Psoas muscle (tissue), 8 donors: ENCODE measurements around the gene CETP. TPM values are rescaled to one million over a fixed set of nuclear protein-coding genes. Genes with fewer than 3 reads are reported as not detected.

ENCODE experiments used
- ATAC-seq, 4 donors: fragments of 200-7000 bp; cut with Tn5 transposase; one replicate each; pipeline ENCODE4 v1.9.1; 2020; ENCODE audit warnings: moderate library complexity in 3 of 4, mild to moderate bottlenecking in 2 of 4
- DNase-seq, 2 donors: peaks; one replicate each; pipeline ENCODE4 v3.0.0-alpha.2; 2020
- H3K27ac ChIP-seq: fragments of 200-600 bp; one replicate; pipeline ENCODE4 v1.8.0; 2022
- H3K27me3 ChIP-seq, 3 donors: fragments of 200-600 bp in 1 of 3; one replicate each; pipeline versions ENCODE4 v1.6.1 to v1.8.0; 2013 to 2022; ENCODE audit warnings: low read length in 2 of 3, mild to moderate bottlenecking in 2 of 3, moderate library complexity in 1 of 3; ENCODE audit not compliant: insufficient read depth in 3 of 3
- H3K36me3 ChIP-seq, 2 donors: fragments of 200-600 bp in 1 of 2; one replicate each; pipeline versions ENCODE4 v1.6.1 to v1.8.0; 2013 to 2022; ENCODE audit warnings: low read depth in 1 of 2, mild to moderate bottlenecking in 1 of 2, moderate library complexity in 1 of 2; ENCODE audit not compliant: insufficient read depth in 1 of 2
- H3K4me1 ChIP-seq: fragments of 200-600 bp; one replicate; pipeline ENCODE4 v1.8.0; 2022
- H3K4me3 ChIP-seq: fragments of 200-600 bp; one replicate; pipeline ENCODE4 v1.8.0; 2022; ENCODE audit warnings: mild to moderate bottlenecking
- H3K9me3 ChIP-seq: fragments of 200-600 bp; one replicate; pipeline ENCODE4 v1.8.0; 2022
- WGBS, 3 donors: extraction: QIAGEN DNeasy Blood & Tissue Kit; methylation state at CpG; one replicate each; pipeline versions ENCODE4 v1.1.6 to v1.1.7; 2013; 5-methylcytosine and 5-hydroxymethylcytosine counted together
- intact Hi-C, 2 donors: fragments of 100-400 bp; cut with DNase I; formaldehyde crosslinking; loops; one replicate each; pipeline versions ENCODE4 v1.11.0 to v1.14.2; 2022
- polyA plus RNA-seq, 3 donors: library from polyadenylated mRNA; stranded (reverse); fragments of 200-250 nt; gene quantifications; one replicate each; pipeline ENCODE4 v1.2.3, GENCODE V29; 2013
- total RNA-seq, 4 donors: library from RNA; stranded (reverse); fragmentation: NEBNext Ultra II Directional in 2 of 4; extraction: Animal tissue kit (Norgen Biotek cat#: 25700) in 2 of 4; gene quantifications; one replicate each; pipeline versions ENCODE4 v1.2.1 to v1.2.4, GENCODE V29; 2021 to 2023
- TF ChIP-seq, protein P1 (sequence below): fragments of 200-600 bp; IDR thresholded peaks from one replicate; pipeline ENCODE4 v1.8.0; 2022; ENCODE audit warnings: antibody characterized with exemption
- donor health status: healthy with polysubstance abuse.
- donor health status: DM: no; HTN: no; CAD: no; lungs with moderate emphysema.
- donor health status: Bipolar disorder and iron deficiency.
- donor health status: healthy.
- donor health status: DM: yes; HTN: yes; CAD: no.
- donor health status: DM: no; HTN: no; CAD: no.
- donor health status: DM: no; HTN: no; CAD: no.
- donor health status: DM: yes; HTN: yes; CAD: no.

CETP gene
- total and polyA plus RNA-seq, 7 donors: 0.05 to 0.67 (median 0.17) TPM; not detected in 2

DNA sequence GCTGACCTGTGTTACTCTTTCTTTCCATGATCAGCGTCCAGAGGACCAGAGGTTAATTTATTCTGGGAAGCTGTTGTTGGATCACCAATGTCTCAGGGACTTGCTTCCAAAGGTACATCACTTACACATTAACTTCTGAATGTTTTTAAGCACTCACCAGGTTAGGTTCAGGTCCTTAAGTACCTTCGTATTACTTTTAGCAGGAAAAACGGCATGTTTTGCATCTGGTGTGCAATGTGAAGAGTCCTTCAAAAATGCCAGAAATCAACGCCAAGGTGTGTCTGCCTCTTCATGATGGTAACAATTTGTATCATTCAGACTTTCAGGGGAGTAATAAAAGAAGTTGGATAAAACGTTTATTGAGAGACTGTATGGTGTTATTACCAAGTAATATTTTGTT is 26.5 kb upstream of the CETP start:
- Histone ChIP-seq H3K36me3 (peaks cover 13 to 55% of the 10 kb centered on the region in 2 donors), H3K4me3 (peak overlapping the region; percentile 92), H3K4me1 (peaks cover 36% of the 10 kb centered on the region), H3K27me3 (no peaks in the 10 kb centered on the region), H3K27ac (peak overlapping the region; percentile 99), H3K9me3 (no peaks in the 10 kb centered on the region)
- intact Hi-C loops: no loop called here
- ATAC-seq: no peak
- TF ChIP-seq, protein P1, sequence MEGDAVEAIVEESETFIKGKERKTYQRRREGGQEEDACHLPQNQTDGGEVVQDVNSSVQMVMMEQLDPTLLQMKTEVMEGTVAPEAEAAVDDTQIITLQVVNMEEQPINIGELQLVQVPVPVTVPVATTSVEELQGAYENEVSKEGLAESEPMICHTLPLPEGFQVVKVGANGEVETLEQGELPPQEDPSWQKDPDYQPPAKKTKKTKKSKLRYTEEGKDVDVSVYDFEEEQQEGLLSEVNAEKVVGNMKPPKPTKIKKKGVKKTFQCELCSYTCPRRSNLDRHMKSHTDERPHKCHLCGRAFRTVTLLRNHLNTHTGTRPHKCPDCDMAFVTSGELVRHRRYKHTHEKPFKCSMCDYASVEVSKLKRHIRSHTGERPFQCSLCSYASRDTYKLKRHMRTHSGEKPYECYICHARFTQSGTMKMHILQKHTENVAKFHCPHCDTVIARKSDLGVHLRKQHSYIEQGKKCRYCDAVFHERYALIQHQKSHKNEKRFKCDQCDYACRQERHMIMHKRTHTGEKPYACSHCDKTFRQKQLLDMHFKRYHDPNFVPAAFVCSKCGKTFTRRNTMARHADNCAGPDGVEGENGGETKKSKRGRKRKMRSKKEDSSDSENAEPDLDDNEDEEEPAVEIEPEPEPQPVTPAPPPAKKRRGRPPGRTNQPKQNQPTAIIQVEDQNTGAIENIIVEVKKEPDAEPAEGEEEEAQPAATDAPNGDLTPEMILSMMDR: no peak
- 26 to 34% (median 28%) methylated on average over 5 of the region's 5 CpGs for WGBS, 3 donors
- no peak for DNase-seq

DNA sequence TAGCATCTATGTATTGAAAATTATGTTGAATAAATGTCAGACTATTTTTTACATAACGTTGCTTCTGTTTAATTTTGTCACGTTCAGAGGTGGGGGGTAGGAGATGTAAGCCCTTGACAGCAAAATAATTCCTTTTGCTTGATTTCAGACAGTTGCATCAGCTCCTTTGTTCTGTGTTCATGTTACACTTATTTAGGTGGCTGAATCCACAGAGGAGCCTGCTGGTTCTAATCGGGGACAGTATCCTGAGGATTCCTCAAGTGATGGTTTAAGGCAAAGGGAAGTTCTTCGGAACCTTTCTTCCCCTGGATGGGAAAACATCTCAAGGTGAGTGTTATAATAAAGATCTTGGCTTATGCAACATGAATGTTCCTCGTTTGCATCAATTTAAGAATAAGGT is 25.3 kb upstream of the CETP start:
- DNase-seq (no peak), ATAC-seq (no peak)
- 46 to 55% (median 47%) methylated on average over 5 of the region's 5 CpGs for WGBS, 3 donors
- peaks cover 32% of the 10 kb centered on the region for H3K4me1 ChIP-seq
- H3K4me3 ChIP-seq: no peak overlapping the region
- H3K9me3 ChIP-seq: no peaks in the 10 kb centered on the region
- TF ChIP-seq, protein P1: no peak
- intact Hi-C loops: no loop called here
- no peaks in the 10 kb centered on the region for H3K27me3 ChIP-seq
- no peak overlapping the region for H3K27ac ChIP-seq
- H3K36me3 ChIP-seq: peaks cover 15 to 68% of the 10 kb centered on the region in 2 donors

DNA sequence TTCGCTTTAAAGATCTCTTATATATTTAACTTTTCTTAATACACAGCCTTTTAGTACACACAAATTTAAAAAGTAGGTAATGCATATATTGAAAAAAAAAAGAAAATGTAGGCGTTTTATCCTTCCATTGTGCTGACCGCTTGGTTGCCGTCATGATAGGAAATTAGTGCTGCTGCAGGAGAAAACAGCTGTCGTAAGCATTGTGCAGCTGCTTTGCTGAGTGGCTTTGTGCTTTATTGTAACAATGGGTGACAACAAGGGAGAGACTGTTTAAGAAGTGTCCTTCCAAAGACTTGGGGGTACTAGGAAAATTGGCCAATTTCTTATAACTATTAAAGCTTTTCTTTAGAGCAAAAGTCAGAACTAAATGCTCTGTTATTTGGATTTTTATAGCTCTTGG is 24.8 kb upstream of the CETP start:
- intact Hi-C loops: no loop called here
- DNase-seq (no peak), ATAC-seq (no peak)
- TF ChIP-seq, protein P1: no peak
- Histone ChIP-seq H3K27ac (no peak overlapping the region), H3K27me3 (no peaks in the 10 kb centered on the region), H3K4me1 (peaks cover 31% of the 10 kb centered on the region), H3K4me3 (no peak overlapping the region), H3K36me3 (peaks cover 19 to 73% of the 10 kb centered on the region in 2 donors), H3K9me3 (no peaks in the 10 kb centered on the region)
- WGBS, 3 donors: 57 to 71% (median 57%) methylated on average over 5 of the region's 5 CpGs

DNA sequence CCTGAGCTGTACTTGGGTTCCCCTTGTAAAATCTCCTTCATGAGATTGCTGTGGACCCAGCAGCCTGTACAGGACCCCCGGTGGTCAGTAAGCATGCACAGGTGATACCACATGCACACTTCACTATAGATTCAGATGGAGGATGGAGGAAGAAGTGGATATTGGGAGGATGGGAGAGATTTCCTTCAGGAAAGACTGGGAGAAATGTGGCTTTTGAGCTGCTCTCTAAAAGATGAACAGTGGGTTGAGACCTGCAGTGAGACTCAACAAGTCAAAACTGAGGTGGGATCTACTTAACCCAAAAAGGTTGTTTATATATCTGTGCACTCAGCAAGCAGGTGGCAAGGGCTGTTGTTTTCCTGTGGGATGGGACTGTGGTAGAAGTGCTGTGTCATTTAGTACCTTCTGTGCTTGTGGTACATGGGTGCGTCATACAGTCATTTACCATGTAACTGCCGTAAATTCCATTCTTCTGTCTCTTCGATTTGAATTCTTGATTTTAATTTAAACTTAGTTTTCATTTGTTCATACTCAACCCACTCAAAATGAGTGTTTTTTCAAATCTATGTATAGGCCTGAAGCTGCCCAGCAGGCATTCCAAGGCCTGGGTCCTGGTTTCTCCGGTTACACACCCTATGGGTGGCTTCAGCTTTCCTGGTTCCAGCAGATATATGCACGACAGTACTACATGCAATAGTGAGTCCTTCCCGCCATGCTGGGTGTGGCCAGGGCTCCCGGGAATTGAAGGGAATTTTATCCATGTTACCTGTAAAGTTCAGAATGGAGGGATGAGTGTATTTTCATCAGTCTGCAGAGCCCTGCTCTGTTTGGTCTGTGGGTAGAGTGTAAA is 22.9 kb upstream of the CETP start:
- Histone ChIP-seq H3K27me3 (no peaks in the 10 kb centered on the region), H3K36me3 (peaks cover 24 to 92% of the 10 kb centered on the region in 2 donors), H3K27ac (no peak overlapping the region), H3K9me3 (no peaks in the 10 kb centered on the region), H3K4me3 (no peak overlapping the region), H3K4me1 (peaks cover 25% of the 10 kb centered on the region)
- TF ChIP-seq, protein P1: no peak
- WGBS, 3 donors: 71 to 83% (median 75%) methylated on average over 8 of the region's 8 CpGs
- ATAC-seq: peak in 1 of 4 donors; percentile 25
- no peak for DNase-seq
- intact Hi-C loops: no loop called here
